ENCODE measurements around the gene TBCCD1.

GRCh38 chr3:186552408-186553031 is 14.6 kb downstream of the TBCCD1 start:
- no peak for TF ChIP-seq POLR2A (IDR thresholded peaks at IDR 0.05)
- no peak for TF ChIP-seq CTCF (IDR thresholded peaks at IDR 0.05)

Measured in lower leg skin (tissue), 3 donors.